Endothelial cell of umbilical vein (primary cell): ENCODE measurements around the gene RAD18.

Experiments used
- CTCF ChIP-seq, 2 donors: IDR thresholded peaks; 1 replicate in 1 of 2; 2 replicates in 1 of 2; pipeline ENCODE4 v1.5.1; 2011; ENCODE audit warnings: low read length in 2 of 2, mild to moderate bottlenecking in 2 of 2, moderate library complexity in 2 of 2, control low read depth in 1 of 2, inconsistent platforms in 1 of 2, low read depth in 1 of 2; ENCODE audit not compliant: insufficient read depth in 1 of 2; ENCODE audit errors: extremely low read depth in 1 of 2
- EZH2 ChIP-seq: IDR thresholded peaks from 2 replicates; pipeline ENCODE4 v1.6.1; 2012; ENCODE audit warnings: borderline replicate concordance, low read depth, mild to moderate bottlenecking, moderate library complexity, low read length, inconsistent platforms; ENCODE audit not compliant: severe bottlenecking
- POLR2A ChIP-seq: IDR thresholded peaks from 2 replicates; pipeline ENCODE4 v1.6.1; 2012; ENCODE audit warnings: low read depth, mild to moderate bottlenecking, control low read depth, low read length
- POLR2AphosphoS5 ChIP-seq: IDR thresholded peaks from 2 replicates; pipeline ENCODE4 v1.6.1; 2012; ENCODE audit warnings: low read depth, mild to moderate bottlenecking, control low read depth, low read length, moderate library complexity; ENCODE audit not compliant: insufficient read depth

- TF ChIP-seq POLR2A, result no peak
- TF ChIP-seq CTCF (IDR thresholded peaks at IDR 0.05; ENCODE audit: extremely low read depth in 1 of 2, insufficient read depth in 1 of 2, low read depth in 1 of 2, low read length in 2 of 2), result no peak
- TF ChIP-seq EZH2, result no peak
- TF ChIP-seq POLR2AphosphoS5, result no peak
These were observed 126.1 kb downstream of the RAD18 start for GRCh38 chr3:8837162-8837561.
